ENCODE data around the gene QRICH1. TPM values are rescaled to one million over a fixed set of nuclear protein-coding genes. Genes with fewer than 3 reads are reported as not detected.

Gene QRICH1
- total RNA-seq, 1 experiment from 2014 or later: 57.3 TPM

- Histone ChIP-seq H3K27ac (ENCODE audit: low read depth, low read length, poor library complexity, severe bottlenecking) (no peak overlapping the region), H3K4me1 (ENCODE audit: insufficient read depth, low read length, poor library complexity, severe bottlenecking) (no peaks in the 10 kb centered on the region), H3K9me3 (ENCODE audit: low read depth, low read length, poor library complexity, severe bottlenecking) (no peaks in the 10 kb centered on the region), H3K27me3 (replicated peaks; ENCODE audit: insufficient read depth, low read depth, low read length, poor library complexity) (no peaks in the 10 kb centered on the region), H3K36me3 (ENCODE audit: insufficient read depth, low read length, poor library complexity, severe bottlenecking) (peaks cover 16% of the 10 kb centered on the region), H3K4me3 (ENCODE audit: low read depth, low read length, poor library complexity, severe bottlenecking) (no peak overlapping the region)
- no TSS peak for BruUV-seq (replicated peaks)
- no peak for DNase-seq (ENCODE audit: low spot score)
- TF ChIP-seq CTCF (conservative IDR thresholded peaks at IDR 0.05; ENCODE audit: low read depth, low read length) (no peak), EZH2 (IDR thresholded peaks at IDR 0.05; ENCODE audit: borderline replicate concordance, low read depth, low read length, poor library complexity, severe bottlenecking) (no peak)
- CTCF ChIA-PET: no interaction called here
- intact Hi-C loops (cut with micrococcal nuclease; ENCODE audit: unreplicated experiment): no loop called here
- POLR2A ChIA-PET (ENCODE audit: low non-redundant PET): interaction anchor here (0.6 kb wide), 1 partner anchor 497 kb away, joined by 14 read pairs; no protein-coding TSS in a partner anchor
Measured at GRCh38 chr3:49054344-49054862, 39.5 kb downstream of the QRICH1 start.

- Histone ChIP-seq H3K9me3 (ENCODE audit: low read depth, low read length, poor library complexity, severe bottlenecking) (no peaks in the 10 kb centered on the region), H3K4me3 (ENCODE audit: low read depth, low read length, poor library complexity, severe bottlenecking) (no peak overlapping the region), H3K27me3 (replicated peaks; ENCODE audit: insufficient read depth, low read depth, low read length, poor library complexity) (no peaks in the 10 kb centered on the region), H3K4me1 (ENCODE audit: insufficient read depth, low read length, poor library complexity, severe bottlenecking) (no peaks in the 10 kb centered on the region), H3K36me3 (ENCODE audit: insufficient read depth, low read length, poor library complexity, severe bottlenecking) (peaks cover 16% of the 10 kb centered on the region), H3K27ac (ENCODE audit: low read depth, low read length, poor library complexity, severe bottlenecking) (no peak overlapping the region)
- no TSS peak for BruUV-seq (replicated peaks)
- CTCF ChIA-PET: no interaction called here
- intact Hi-C loops (cut with micrococcal nuclease; ENCODE audit: unreplicated experiment): no loop called here
- TF ChIP-seq CTCF (conservative IDR thresholded peaks at IDR 0.05; ENCODE audit: low read depth, low read length) (no peak), EZH2 (IDR thresholded peaks at IDR 0.05; ENCODE audit: borderline replicate concordance, low read depth, low read length, poor library complexity, severe bottlenecking) (no peak)
- POLR2A ChIA-PET (ENCODE audit: low non-redundant PET): no interaction called here
- no peak for DNase-seq (ENCODE audit: low spot score)
Measured at GRCh38 chr3:49053543-49053942, 40.3 kb downstream of the QRICH1 start.

GRCh38 chr3:49035281-49035680 lies 58.6 kb downstream of the QRICH1 start:
- intact Hi-C loops (cut with micrococcal nuclease; ENCODE audit: unreplicated experiment): no loop called here
- H3K4me1 ChIP-seq (ENCODE audit: insufficient read depth, low read length, poor library complexity, severe bottlenecking): no peaks in the 10 kb centered on the region
- TF ChIP-seq EZH2 (IDR thresholded peaks at IDR 0.05; ENCODE audit: borderline replicate concordance, low read depth, low read length, poor library complexity, severe bottlenecking): no peak
- no peak for TF ChIP-seq CTCF (conservative IDR thresholded peaks at IDR 0.05; ENCODE audit: low read depth, low read length)
- BruUV-seq (replicated peaks): no TSS peak
- H3K27me3 ChIP-seq (replicated peaks; ENCODE audit: insufficient read depth, low read depth, low read length, poor library complexity): no peaks in the 10 kb centered on the region
- no peak overlapping the region for H3K27ac ChIP-seq (ENCODE audit: low read depth, low read length, poor library complexity, severe bottlenecking)
- CTCF ChIA-PET: no interaction called here
- H3K36me3 ChIP-seq (ENCODE audit: insufficient read depth, low read length, poor library complexity, severe bottlenecking): peaks cover 14% of the 10 kb centered on the region
- no peak for DNase-seq (ENCODE audit: low spot score)
- no peak overlapping the region for H3K4me3 ChIP-seq (ENCODE audit: low read depth, low read length, poor library complexity, severe bottlenecking)
- POLR2A ChIA-PET (ENCODE audit: low non-redundant PET): no interaction called here
- no peaks in the 10 kb centered on the region for H3K9me3 ChIP-seq (ENCODE audit: low read depth, low read length, poor library complexity, severe bottlenecking)
